Measurements from ENCODE around the gene BRD2.

Gene BRD2

DNA sequence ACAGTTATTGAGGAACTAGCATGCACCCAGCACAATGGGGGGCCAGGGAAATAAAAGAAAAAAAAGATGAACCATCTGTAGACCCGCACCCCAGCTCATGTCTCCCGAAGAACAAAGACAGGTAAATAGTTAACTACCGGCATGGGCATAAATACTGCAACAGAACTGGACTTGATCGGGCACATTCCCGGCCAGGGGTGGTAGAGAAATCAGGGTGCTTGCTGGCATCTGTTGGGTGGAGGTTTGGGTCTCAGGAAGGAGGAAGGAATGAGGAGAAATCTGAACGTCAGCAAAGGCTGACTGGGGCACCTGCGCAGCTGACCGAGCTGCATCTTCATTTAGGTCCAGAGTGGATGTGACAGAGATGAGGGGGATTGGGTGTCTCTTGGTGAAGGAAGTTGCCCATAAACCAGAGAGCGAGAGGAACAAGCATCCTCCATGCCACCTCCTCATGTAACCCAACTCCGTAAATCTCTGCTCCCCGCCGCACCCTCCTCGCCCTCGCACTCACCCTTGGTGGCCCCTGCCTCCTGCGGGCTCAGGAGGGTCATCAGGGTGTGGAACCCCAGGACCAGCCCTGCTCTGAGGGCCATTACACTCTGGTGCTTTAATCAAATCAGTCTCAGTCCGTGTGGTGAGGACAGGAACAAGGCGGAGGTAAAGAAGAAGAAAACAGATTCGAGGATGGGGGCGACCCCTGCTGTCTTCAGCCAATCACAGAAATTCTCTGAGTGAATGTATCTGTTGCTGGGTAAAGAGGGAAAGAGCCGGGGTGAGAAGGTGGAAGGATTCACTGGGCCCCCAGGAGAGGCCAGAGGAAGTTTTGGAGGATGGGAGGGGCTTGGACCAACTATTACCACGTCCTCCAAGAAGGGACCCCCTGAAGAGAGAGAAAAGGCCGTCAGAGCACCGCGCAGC is 40.8 kb downstream of the BRD2 start, which contains the start of gene HLA-DOA:
TSS of gene HLA-DOA (minus strand) at position 648 of the 918 bp plus-strand sequence.
- Histone ChIP-seq H3K27me3 (ENCODE audit: control insufficient read depth in 1 of 2, insufficient read depth in 2 of 2, low read length in 2 of 2) (peaks cover 0 to 6% of the 10 kb centered on the region in 2 donors), H3K27ac (ENCODE audit: low read depth, low read length) (no peak within 1 kb of the TSS), H3K36me3 (ENCODE audit: insufficient read depth, low read length) (no peaks in the 10 kb centered on the region), H3K9me3 (ENCODE audit: low read length) (no peaks in the 10 kb centered on the region), H3K4me1 (ENCODE audit: insufficient read depth, low read length) (no peaks in the 10 kb centered on the region), H3K4me3 (ENCODE audit: low read depth in 1 of 2, low read length in 2 of 2) (peak within 1 kb of the TSS in 1 of 2 donors; percentile 21), H3K9ac (ENCODE audit: low read length) (no peak within 1 kb of the TSS)

GRCh38 chr6:33010356-33010755 is 42.0 kb downstream of the BRD2 start:
- Histone ChIP-seq H3K4me1 (ENCODE audit: insufficient read depth, low read length) (no peaks in the 10 kb centered on the region), H3K9ac (ENCODE audit: low read length) (no peak overlapping the region), H3K4me3 (ENCODE audit: low read depth in 1 of 2, low read length in 2 of 2) (no peak overlapping the region), H3K9me3 (ENCODE audit: low read length) (no peaks in the 10 kb centered on the region), H3K27me3 (ENCODE audit: control insufficient read depth in 1 of 2, insufficient read depth in 2 of 2, low read length in 2 of 2) (peaks cover 0 to 6% of the 10 kb centered on the region in 2 donors), H3K27ac (ENCODE audit: low read depth, low read length) (no peak overlapping the region), H3K36me3 (ENCODE audit: insufficient read depth, low read length) (no peaks in the 10 kb centered on the region)

GRCh38 chr6:33013608-33014007 is 45.2 kb downstream of the BRD2 start:
- no peak overlapping the region for H3K9ac ChIP-seq (ENCODE audit: low read length)
- H3K4me1 ChIP-seq (ENCODE audit: insufficient read depth, low read length) = no peaks in the 10 kb centered on the region
- H3K36me3 ChIP-seq (ENCODE audit: insufficient read depth, low read length) = no peaks in the 10 kb centered on the region
- H3K4me3 ChIP-seq (ENCODE audit: low read depth in 1 of 2, low read length in 2 of 2) = no peak overlapping the region
- peaks cover 0 to 6% of the 10 kb centered on the region in 2 donors for H3K27me3 ChIP-seq (ENCODE audit: control insufficient read depth in 1 of 2, insufficient read depth in 2 of 2, low read length in 2 of 2)
- H3K27ac ChIP-seq (ENCODE audit: low read depth, low read length) = no peak overlapping the region
- no peaks in the 10 kb centered on the region for H3K9me3 ChIP-seq (ENCODE audit: low read length)

DNA sequence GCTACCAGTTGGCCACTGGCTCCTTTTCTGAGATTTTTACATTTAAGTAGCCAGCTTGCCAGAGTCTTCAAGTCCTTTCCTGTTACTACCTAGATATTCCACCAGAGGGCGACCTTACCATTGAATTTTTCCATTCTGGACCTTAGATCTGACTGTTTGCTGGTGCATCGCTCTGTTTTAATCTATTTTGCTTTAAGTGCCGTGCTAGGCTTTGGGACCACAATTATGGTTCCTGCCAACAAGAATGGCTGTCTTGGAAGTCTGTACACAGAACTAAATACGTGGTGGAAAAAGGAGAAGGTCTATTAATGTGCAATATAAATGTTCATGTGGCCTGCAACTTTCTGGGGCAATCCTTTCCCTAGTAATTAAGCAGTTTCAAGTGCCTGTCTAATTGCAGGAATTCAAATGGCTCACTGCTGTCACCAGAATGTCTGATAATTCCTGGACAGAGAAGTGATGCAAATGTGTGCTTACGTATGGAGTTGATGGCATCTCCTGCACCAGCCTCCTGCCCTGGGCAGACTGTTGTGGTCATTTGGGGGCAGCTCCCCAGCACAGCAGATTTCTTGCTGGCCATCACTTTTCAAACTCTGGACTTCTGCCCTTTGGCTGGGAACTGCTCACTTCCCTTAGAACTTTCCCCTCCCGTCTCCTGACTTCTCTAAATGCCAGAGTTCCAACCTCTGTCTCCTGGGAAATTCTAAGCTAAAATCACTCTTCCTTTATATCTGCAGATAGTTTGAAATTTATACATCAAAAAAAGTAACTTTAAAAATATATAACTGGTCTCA is 46.6 kb downstream of the BRD2 start:
- no peak overlapping the region for H3K27ac ChIP-seq (ENCODE audit: low read depth, low read length)
- no peak overlapping the region for H3K4me3 ChIP-seq (ENCODE audit: low read depth in 1 of 2, low read length in 2 of 2)
- H3K4me1 ChIP-seq (ENCODE audit: insufficient read depth, low read length) = peaks cover 9% of the 10 kb centered on the region
- peaks cover 0 to 6% of the 10 kb centered on the region in 2 donors for H3K27me3 ChIP-seq (ENCODE audit: control insufficient read depth in 1 of 2, insufficient read depth in 2 of 2, low read length in 2 of 2)
- no peaks in the 10 kb centered on the region for H3K36me3 ChIP-seq (ENCODE audit: insufficient read depth, low read length)
- H3K9ac ChIP-seq (ENCODE audit: low read length) = no peak overlapping the region
- H3K9me3 ChIP-seq (ENCODE audit: low read length) = no peaks in the 10 kb centered on the region

- Histone ChIP-seq H3K9me3 (ENCODE audit: low read length) (no peaks in the 10 kb centered on the region), H3K36me3 (ENCODE audit: insufficient read depth, low read length) (no peaks in the 10 kb centered on the region), H3K4me1 (ENCODE audit: insufficient read depth, low read length) (peaks cover 9% of the 10 kb centered on the region), H3K27ac (ENCODE audit: low read depth, low read length) (no peak overlapping the region), H3K27me3 (ENCODE audit: control insufficient read depth in 1 of 2, insufficient read depth in 2 of 2, low read length in 2 of 2) (peaks cover 0 to 6% of the 10 kb centered on the region in 2 donors), H3K4me3 (ENCODE audit: low read depth in 1 of 2, low read length in 2 of 2) (no peak overlapping the region), H3K9ac (ENCODE audit: low read length) (no peak overlapping the region)
Observed at GRCh38 chr6:33015798-33016197, 47.4 kb downstream of the BRD2 start.

DNA sequence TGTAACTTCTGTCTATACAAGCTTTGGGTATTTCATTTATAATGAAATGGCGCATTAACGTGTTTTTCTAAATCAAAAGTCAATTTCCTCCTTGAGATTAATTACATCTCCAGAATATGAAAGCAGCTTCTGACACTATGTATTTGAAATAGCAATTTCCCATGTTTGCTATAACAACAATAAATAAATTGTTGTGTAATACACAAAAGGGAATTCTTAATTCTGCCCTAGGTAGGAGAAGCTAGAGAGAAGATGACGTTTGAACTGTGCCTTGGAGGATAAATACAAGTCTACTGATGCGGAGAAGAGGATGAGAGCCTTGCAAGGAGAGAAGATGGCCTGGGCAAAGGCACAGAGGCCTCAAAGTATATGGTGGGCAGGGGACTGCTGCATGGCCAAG is 48.6 kb downstream of the BRD2 start:
- H3K4me1 ChIP-seq (ENCODE audit: insufficient read depth, low read length) = peaks cover 9% of the 10 kb centered on the region
- no peaks in the 10 kb centered on the region for H3K9me3 ChIP-seq (ENCODE audit: low read length)
- no peak overlapping the region for H3K27ac ChIP-seq (ENCODE audit: low read depth, low read length)
- no peaks in the 10 kb centered on the region for H3K36me3 ChIP-seq (ENCODE audit: insufficient read depth, low read length)
- H3K4me3 ChIP-seq (ENCODE audit: low read depth in 1 of 2, low read length in 2 of 2) = no peak overlapping the region
- no peak overlapping the region for H3K9ac ChIP-seq (ENCODE audit: low read length)
- peaks cover 0 to 6% of the 10 kb centered on the region in 2 donors for H3K27me3 ChIP-seq (ENCODE audit: control insufficient read depth in 1 of 2, insufficient read depth in 2 of 2, low read length in 2 of 2)

GRCh38 chr6:33017694-33018353 is 49.4 kb downstream of the BRD2 start:
- no peak overlapping the region for H3K27ac ChIP-seq (ENCODE audit: low read depth, low read length)
- H3K4me1 ChIP-seq (ENCODE audit: insufficient read depth, low read length) = peaks cover 9% of the 10 kb centered on the region
- H3K4me3 ChIP-seq (ENCODE audit: low read depth in 1 of 2, low read length in 2 of 2) = no peak overlapping the region
- H3K9me3 ChIP-seq (ENCODE audit: low read length) = no peaks in the 10 kb centered on the region
- peaks cover 0 to 6% of the 10 kb centered on the region in 2 donors for H3K27me3 ChIP-seq (ENCODE audit: control insufficient read depth in 1 of 2, insufficient read depth in 2 of 2, low read length in 2 of 2)
- H3K9ac ChIP-seq (ENCODE audit: low read length) = no peak overlapping the region
- no peaks in the 10 kb centered on the region for H3K36me3 ChIP-seq (ENCODE audit: insufficient read depth, low read length)

- Histone ChIP-seq H3K4me3 (ENCODE audit: low read depth in 1 of 2, low read length in 2 of 2) (no peak overlapping the region), H3K9me3 (ENCODE audit: low read length) (no peaks in the 10 kb centered on the region), H3K4me1 (ENCODE audit: insufficient read depth, low read length) (peaks cover 9% of the 10 kb centered on the region), H3K9ac (ENCODE audit: low read length) (no peak overlapping the region), H3K27me3 (ENCODE audit: control insufficient read depth in 1 of 2, insufficient read depth in 2 of 2, low read length in 2 of 2) (peaks cover 0 to 6% of the 10 kb centered on the region in 2 donors), H3K27ac (ENCODE audit: low read depth, low read length) (peak overlapping the region; percentile 42), H3K36me3 (ENCODE audit: insufficient read depth, low read length) (no peaks in the 10 kb centered on the region)
Observed at GRCh38 chr6:33018418-33018817, 50.0 kb downstream of the BRD2 start.

GRCh38 chr6:33018904-33019303 is 50.5 kb downstream of the BRD2 start:
- peak overlapping the region; percentile 42 for H3K27ac ChIP-seq (ENCODE audit: low read depth, low read length)
- peaks cover 0 to under 1% of the 10 kb centered on the region in 2 donors for H3K27me3 ChIP-seq (ENCODE audit: control insufficient read depth in 1 of 2, insufficient read depth in 2 of 2, low read length in 2 of 2)
- H3K4me1 ChIP-seq (ENCODE audit: insufficient read depth, low read length) = peaks cover 9% of the 10 kb centered on the region
- no peaks in the 10 kb centered on the region for H3K36me3 ChIP-seq (ENCODE audit: insufficient read depth, low read length)
- H3K4me3 ChIP-seq (ENCODE audit: low read depth in 1 of 2, low read length in 2 of 2) = peak overlapping the region in 1 of 2 donors; percentile 41
- H3K9me3 ChIP-seq (ENCODE audit: low read length) = no peaks in the 10 kb centered on the region
- H3K9ac ChIP-seq (ENCODE audit: low read length) = no peak overlapping the region

GRCh38 chr6:33019372-33019771 is 51.0 kb downstream of the BRD2 start:
- no peaks in the 10 kb centered on the region for H3K36me3 ChIP-seq (ENCODE audit: insufficient read depth, low read length)
- H3K4me1 ChIP-seq (ENCODE audit: insufficient read depth, low read length) = peaks cover 9% of the 10 kb centered on the region
- H3K9ac ChIP-seq (ENCODE audit: low read length) = no peak overlapping the region
- no peaks in the 10 kb centered on the region for H3K27me3 ChIP-seq (ENCODE audit: control insufficient read depth in 1 of 2, insufficient read depth in 2 of 2, low read length in 2 of 2)
- no peaks in the 10 kb centered on the region for H3K9me3 ChIP-seq (ENCODE audit: low read length)
- H3K4me3 ChIP-seq (ENCODE audit: low read depth in 1 of 2, low read length in 2 of 2) = peak overlapping the region in 1 of 2 donors; percentile 41
- peak overlapping the region; percentile 42 for H3K27ac ChIP-seq (ENCODE audit: low read depth, low read length)

- Histone ChIP-seq H3K9me3 (ENCODE audit: low read length) (no peaks in the 10 kb centered on the region), H3K27ac (ENCODE audit: low read depth, low read length) (no peak overlapping the region), H3K4me1 (ENCODE audit: insufficient read depth, low read length) (peaks cover 9% of the 10 kb centered on the region), H3K27me3 (ENCODE audit: control insufficient read depth in 1 of 2, insufficient read depth in 2 of 2, low read length in 2 of 2) (no peaks in the 10 kb centered on the region), H3K4me3 (ENCODE audit: low read depth in 1 of 2, low read length in 2 of 2) (no peak overlapping the region), H3K9ac (ENCODE audit: low read length) (no peak overlapping the region), H3K36me3 (ENCODE audit: insufficient read depth, low read length) (no peaks in the 10 kb centered on the region)
Observed at GRCh38 chr6:33021917-33022316, 53.5 kb downstream of the BRD2 start.
